CD4-positive, alpha-beta T cell treated with Interleukin-15 for 1 hour (primary cell): ENCODE data around the gene RPAP3.
"Not testable (repeated sequence)": the region's sequence is repeated elsewhere in the genome, so short reads cannot be mapped to it uniquely, and the experiment has no call there.

Experiments
- DNase-seq: peaks from one replicate; pipeline ENCODE4 v3.0.0-alpha.2; 2020

RPAP3 gene

GRCh38 chr12:47652521-47653234, 53.2 kb downstream of the RPAP3 start:
- no peak for DNase-seq

- DNase-seq: peak; percentile 48
Measured at GRCh38 chr12:47651368-47652254, 54.2 kb downstream of the RPAP3 start.

- no peak for DNase-seq
Measured at GRCh38 chr12:47650469-47650868, 55.4 kb downstream of the RPAP3 start.

GRCh38 chr12:47649381-47649780, 56.4 kb downstream of the RPAP3 start:
- DNase-seq: no peak

- DNase-seq: no peak
Measured at GRCh38 chr12:47648056-47648579, 57.7 kb downstream of the RPAP3 start.

GRCh38 chr12:47642310-47642709, 63.5 kb downstream of the RPAP3 start:
- DNase-seq: not testable (repeated sequence)

- peak; percentile 20 for DNase-seq
Measured at GRCh38 chr12:47636908-47637780, 68.7 kb downstream of the RPAP3 start.

GRCh38 chr12:47635770-47636169, 70.1 kb downstream of the RPAP3 start:
- not testable (repeated sequence) for DNase-seq

GRCh38 chr12:47634127-47634526, 71.7 kb downstream of the RPAP3 start:
- DNase-seq: no peak

GRCh38 chr12:47621960-47622359, 83.9 kb downstream of the RPAP3 start:
- no peak for DNase-seq

GRCh38 chr12:47617476-47617875, 88.4 kb downstream of the RPAP3 start:
- DNase-seq: no peak

GRCh38 chr12:47616440-47616839, 89.4 kb downstream of the RPAP3 start:
- DNase-seq: no peak

GRCh38 chr12:47615711-47616110, 90.1 kb downstream of the RPAP3 start:
- no peak for DNase-seq

- no peak for DNase-seq
Measured at GRCh38 chr12:47614521-47614920, 91.3 kb downstream of the RPAP3 start.

GRCh38 chr12:47612953-47613352, 92.9 kb downstream of the RPAP3 start:
- DNase-seq: no peak

GRCh38 chr12:47611906-47612305, 93.9 kb downstream of the RPAP3 start:
- no peak for DNase-seq
